A673 (cell line): ENCODE measurements around the gene ECE1.

Experiments
- EZH2 ChIP-seq: fragments of 200-600 bp; sonication (generic); IDR thresholded peaks from 2 replicates; pipeline ENCODE4 v1.6.1; 2017; ENCODE audit warnings: borderline replicate concordance, low read depth, mild to moderate bottlenecking, mixed read lengths, antibody characterized with exemption, low read length; ENCODE audit not compliant: poor library complexity, severe bottlenecking
- TF ChIP-seq, protein P1 (sequence below): fragments of 300-800, 200-600 bp; sonication (generic); conservative IDR thresholded peaks from 2 replicates; pipeline ENCODE4 v1.5.1; 2017; ENCODE audit warnings: low read depth, mild to moderate bottlenecking, antibody characterized with exemption, low read length, moderate library complexity, mixed read lengths

DNA sequence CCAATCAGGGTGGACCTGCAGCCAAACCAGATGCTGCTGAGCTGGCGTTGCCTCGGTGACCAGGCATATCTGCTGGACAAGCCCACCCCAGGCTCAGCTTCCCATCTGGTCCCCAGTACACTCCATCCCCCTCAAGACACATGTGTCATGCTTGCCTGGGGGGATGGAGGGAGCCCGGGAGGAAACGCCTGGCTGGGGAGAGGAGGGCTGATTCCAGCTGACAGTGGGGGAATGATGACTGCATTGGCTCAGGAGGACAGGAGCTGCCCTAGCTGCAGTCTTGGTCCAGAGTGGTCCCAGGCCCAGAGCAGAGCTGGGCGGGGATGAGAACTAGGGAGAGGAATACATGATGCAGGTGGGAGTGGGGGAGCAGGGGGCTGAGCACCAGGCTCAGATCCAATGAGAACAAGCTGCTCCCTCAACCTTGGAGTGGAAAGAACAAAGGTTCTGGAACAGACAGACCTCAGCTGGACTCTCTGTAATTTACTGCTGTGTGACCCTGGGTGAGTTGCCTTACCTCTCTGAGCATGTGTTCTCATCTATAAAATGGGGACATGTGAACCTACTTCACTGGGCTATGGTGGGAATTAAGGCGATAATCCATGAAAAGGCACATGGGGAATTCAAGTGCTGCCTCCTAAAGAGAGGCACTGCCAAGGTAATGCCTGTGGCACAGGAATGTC lies 23.1 kb upstream of the ECE1 start:
- TF ChIP-seq, protein P1, sequence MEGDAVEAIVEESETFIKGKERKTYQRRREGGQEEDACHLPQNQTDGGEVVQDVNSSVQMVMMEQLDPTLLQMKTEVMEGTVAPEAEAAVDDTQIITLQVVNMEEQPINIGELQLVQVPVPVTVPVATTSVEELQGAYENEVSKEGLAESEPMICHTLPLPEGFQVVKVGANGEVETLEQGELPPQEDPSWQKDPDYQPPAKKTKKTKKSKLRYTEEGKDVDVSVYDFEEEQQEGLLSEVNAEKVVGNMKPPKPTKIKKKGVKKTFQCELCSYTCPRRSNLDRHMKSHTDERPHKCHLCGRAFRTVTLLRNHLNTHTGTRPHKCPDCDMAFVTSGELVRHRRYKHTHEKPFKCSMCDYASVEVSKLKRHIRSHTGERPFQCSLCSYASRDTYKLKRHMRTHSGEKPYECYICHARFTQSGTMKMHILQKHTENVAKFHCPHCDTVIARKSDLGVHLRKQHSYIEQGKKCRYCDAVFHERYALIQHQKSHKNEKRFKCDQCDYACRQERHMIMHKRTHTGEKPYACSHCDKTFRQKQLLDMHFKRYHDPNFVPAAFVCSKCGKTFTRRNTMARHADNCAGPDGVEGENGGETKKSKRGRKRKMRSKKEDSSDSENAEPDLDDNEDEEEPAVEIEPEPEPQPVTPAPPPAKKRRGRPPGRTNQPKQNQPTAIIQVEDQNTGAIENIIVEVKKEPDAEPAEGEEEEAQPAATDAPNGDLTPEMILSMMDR: no peak
- no peak for TF ChIP-seq EZH2
